Body of pancreas (tissue), 4 donors: ENCODE results near the gene DMAC2.

Source experiments
- POLR2A ChIP-seq, 3 donors: fragments of 450-650 bp; IDR thresholded peaks; one replicate each; pipeline ENCODE4 v1.6.1; 2016; ENCODE audit warnings: antibody characterized with exemption in 3 of 3, mild to moderate bottlenecking in 2 of 3
- TF ChIP-seq, protein P1 (sequence below), 7 experiments: fragments of 450-650 bp in 4 of 7; fragments of 200-600 bp in 3 of 7; sonication (generic) in 3 of 7; IDR thresholded peaks; one replicate each; pipeline ENCODE4 v1.5.1; 2016 to 2019; ENCODE audit warnings: antibody characterized with exemption in 7 of 7

DNA sequence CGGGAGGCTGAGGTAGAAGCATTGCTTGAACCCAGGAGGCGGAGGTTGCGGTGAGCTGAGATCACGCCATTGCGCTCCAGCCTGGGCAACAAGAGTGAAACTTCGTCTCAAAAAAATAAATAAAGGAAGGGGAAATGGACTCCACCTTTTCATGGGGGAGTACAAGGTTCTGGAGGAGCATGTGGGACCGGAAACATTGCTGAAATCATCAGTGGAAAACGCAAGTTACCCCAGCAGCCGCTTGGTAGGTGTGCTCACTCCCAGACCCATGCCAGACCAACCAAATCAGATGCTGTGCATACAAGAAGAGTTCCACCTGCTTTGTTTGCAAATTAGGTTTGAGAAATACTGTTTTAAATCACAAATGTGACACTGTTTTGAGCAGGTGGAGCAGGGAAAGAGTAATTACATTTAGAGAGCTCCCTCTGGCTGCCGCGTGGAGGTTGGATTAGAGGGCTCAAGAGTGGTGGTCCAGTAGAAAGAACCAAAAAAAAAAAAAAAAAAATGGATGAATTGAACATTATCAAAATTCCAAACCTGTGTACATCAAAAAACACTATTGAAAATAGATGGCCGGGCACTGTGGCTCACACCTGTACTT is 8.1 kb upstream of the DMAC2 start:
- TF ChIP-seq, protein P1, sequence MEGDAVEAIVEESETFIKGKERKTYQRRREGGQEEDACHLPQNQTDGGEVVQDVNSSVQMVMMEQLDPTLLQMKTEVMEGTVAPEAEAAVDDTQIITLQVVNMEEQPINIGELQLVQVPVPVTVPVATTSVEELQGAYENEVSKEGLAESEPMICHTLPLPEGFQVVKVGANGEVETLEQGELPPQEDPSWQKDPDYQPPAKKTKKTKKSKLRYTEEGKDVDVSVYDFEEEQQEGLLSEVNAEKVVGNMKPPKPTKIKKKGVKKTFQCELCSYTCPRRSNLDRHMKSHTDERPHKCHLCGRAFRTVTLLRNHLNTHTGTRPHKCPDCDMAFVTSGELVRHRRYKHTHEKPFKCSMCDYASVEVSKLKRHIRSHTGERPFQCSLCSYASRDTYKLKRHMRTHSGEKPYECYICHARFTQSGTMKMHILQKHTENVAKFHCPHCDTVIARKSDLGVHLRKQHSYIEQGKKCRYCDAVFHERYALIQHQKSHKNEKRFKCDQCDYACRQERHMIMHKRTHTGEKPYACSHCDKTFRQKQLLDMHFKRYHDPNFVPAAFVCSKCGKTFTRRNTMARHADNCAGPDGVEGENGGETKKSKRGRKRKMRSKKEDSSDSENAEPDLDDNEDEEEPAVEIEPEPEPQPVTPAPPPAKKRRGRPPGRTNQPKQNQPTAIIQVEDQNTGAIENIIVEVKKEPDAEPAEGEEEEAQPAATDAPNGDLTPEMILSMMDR (IDR thresholded peaks at IDR 0.05) = no peak
- no peak for TF ChIP-seq POLR2A (IDR thresholded peaks at IDR 0.05)
